Activated T-helper 1 cell treated with anti-CD3 and anti-CD28 coated beads, Interleukin-2, amount 50 U/mL, for 16 hours (primary cell): ENCODE data around the gene LZTS3.
"Not testable (repeated sequence)": the region's sequence is repeated elsewhere in the genome, so short reads cannot be mapped to it uniquely, and the experiment has no call there.

Experiments used
- DNase-seq, 2 donors: peaks; one replicate each; pipeline ENCODE4 v3.0.0-alpha.2; 2020; ENCODE audit warnings: low read depth in 1 of 2, low spot score in 1 of 2

The LZTS3 gene

GRCh38 chr20:3168079-3168828, 5.1 kb downstream of the LZTS3 start:
- no peak for DNase-seq

DNA sequence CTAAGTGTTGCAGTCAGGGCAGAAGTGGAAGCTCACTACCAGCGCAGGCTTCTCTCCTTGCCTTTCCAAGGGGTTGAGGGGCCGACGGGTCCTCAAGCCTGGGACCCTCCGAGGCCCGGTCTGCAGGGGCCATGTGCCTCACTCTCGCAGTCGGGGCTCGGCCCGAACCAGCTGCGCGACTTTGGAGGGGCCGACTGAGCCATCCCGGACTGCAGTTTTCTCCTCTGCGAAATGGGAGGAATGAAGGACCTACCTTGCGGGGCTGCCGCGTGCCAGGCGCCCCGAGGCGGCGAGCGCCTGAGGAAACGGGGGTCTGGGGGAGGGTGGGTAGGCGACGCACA, 5.6 kb downstream of the LZTS3 start:
- DNase-seq: no peak

GRCh38 chr20:3166913-3167342, 6.4 kb downstream of the LZTS3 start:
- no peak for DNase-seq

DNA sequence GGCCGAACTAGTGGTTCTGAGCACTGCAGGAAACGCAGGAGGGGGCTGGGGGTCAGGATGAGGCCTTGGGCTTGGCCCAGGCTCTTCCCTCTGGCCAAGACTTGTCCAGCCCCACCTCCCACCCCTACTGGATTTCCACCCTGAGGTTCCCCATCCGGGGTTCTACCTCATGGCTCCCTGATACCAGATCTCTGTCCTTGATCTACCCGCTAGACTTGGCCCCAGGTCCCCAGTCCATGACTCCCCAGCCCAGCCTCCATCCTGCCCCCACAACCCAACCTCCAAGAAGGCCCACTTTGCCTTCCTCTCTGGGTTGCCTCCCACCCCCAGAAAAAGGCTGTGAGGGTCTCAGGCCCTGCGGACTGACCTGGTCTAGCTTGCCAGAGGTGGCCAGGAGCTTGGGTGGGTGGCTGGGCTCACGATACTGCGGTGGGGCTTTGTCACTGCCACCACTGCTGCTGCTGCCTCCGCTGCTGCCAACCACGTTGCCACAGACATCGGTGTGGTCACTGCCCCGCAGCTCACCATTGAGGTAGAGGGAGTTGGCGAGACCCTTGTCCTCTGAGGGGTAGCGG, 6.9 kb downstream of the LZTS3 start:
- no peak for DNase-seq

DNA sequence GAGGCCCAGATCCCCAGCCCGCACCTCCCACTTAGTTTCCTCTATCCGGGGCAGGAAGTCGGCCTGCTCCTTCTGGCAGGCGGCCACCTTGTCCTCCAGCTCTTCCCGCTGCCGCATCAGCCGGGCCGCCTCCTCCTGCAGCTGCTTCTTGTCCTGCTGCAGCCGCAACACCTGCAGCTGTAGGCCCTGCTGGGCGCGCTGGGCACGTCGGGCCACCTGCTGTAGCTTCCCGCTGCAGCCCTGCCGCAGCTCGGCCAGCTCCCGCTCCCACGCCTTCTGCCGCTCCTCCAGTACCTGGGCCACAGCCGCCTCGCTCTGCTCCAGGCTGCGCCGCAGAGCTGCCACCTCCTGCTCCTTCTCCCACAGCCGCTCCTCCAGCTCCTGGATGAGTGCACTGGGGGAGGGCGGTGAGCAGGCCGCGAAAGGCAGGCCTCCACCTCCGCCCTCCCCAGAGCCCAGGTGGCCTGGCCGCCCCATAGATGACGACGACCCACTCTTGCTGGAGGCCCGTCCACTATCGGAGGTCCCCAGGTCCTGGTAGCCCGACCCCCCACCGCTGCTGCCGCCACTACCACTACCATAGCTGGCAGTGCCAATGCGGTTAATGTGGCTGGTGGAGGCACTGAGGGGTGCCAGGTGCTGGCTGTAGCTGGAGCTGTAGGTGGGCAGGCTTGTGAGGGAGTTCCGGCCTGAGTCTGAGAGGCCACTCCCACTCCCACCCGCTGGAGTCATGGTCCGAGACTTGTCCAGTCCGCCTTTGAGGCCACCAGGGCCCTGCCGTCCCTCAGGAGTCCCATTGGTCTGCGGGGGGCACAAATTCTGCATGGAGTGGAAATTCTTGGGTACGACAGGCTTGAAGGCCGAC, 7.6 kb downstream of the LZTS3 start:
- no peak for DNase-seq

DNA sequence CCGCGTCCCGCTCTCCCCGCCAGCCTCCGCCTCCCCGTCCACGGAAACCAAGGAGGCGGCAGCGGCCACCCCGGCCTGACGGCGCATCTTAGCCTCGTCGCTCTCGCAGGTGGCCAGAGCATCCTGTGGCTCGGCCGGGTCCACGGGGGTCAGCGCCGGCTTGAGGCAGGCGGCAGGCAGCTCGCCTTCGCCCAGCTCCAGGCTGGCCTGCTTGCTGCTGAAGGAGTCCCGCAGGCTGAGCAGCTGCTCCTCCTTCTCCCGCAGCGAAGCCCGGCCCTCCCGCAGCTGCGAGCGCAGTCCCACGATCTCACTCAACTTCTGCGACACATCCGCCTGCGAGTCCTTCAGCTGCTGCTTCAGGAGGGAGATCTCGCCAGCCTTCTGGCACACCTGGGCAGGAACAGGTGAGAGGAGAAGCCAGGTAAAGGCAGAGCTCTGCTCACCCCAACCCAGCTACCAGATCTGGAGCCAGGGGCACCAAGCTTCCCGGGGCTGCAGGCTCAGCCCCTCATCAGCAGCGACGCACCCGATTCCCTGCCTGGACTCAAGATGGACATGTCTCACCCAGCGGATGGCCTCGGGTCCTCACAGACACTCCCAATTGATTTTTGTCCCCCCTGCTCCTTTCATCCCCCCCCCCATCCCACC, 8.5 kb downstream of the LZTS3 start:
- DNase-seq: no peak

- DNase-seq: no peak
Observed at GRCh38 chr20:3164043-3164762, 9.1 kb downstream of the LZTS3 start.

DNA sequence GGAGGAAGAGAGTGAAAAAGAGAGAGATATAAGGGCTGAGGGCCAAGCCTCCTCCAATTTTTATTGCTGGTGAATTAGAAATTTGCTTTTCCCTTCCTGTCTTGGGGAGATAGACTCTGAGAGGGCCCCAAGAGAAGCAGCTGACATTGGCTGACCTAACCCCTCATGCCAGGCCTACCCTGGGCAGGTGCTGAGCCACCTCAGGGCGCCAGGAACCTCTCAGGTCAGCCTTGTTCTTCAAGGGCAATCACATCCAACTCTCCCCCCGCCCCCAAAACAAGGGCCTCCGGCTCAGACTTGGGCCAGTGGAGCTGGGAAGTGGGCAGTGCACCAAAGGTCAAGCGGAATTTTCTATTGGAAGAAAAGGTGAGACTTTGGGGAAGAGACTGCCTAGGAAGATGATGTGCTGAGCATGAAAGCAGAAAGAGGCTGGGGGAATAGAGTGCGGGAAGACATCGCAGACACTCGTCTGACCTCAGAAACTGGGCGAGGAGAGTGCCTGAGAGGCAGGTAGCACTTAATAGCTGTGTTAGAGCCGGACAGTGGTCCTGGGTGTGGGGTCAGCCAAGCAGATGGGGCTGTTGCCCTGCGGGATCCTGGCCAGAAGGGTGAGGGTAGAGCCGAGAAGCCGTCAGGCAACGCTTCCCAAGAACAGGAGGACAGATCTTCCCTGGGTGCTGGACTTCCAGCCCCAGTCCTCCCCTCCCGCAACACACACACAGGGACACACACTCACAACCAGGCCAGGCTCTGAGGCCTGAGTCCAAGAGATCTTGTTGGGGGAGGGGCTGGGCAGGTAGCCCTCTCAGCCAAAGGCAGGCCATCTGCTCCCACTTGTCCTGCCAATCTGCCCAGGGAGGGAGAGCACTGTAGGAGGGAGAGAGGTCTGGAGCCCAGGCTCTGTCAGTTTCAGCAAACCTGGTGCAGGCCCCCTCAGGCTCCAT, 10.0 kb downstream of the LZTS3 start:
- no peak for DNase-seq

GRCh38 chr20:3162080-3162611, 11.2 kb downstream of the LZTS3 start:
- no peak for DNase-seq

DNA sequence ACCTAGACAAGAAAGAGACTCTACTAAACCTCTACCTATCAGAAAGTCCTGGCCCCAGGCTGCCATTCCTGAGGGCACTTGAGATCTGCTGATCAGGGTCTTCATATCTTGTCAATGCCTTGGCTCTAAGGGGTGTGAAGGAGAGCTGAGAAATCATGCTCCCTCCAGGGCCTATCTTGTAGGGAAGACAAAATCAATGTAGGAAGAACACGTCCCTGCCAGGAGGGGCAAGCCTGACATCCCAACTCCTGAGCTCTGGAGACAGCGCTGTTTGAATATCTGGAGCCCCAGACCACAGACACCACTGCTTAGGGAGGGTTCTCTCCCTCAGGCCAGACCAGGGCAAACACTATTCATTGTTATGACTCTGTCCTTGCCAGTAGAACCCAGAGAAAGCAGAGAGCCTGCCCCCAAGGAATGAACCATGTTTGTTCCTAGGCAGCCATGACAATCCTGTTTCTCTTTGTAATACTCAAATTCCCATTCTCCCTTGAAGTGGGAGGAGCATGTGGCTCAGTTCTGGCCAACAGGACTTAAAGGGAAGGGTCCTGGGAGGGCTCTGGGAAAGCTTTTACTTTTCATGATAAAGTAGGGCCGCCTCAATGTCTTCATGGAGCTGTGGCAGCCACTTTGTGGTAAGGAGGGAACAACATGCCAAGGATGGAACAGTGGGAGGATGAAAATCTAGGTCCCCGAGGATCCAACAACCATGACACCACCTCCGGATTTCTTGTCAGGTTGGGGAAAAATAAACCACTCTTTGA, 11.9 kb downstream of the LZTS3 start:
- DNase-seq: no peak

DNA sequence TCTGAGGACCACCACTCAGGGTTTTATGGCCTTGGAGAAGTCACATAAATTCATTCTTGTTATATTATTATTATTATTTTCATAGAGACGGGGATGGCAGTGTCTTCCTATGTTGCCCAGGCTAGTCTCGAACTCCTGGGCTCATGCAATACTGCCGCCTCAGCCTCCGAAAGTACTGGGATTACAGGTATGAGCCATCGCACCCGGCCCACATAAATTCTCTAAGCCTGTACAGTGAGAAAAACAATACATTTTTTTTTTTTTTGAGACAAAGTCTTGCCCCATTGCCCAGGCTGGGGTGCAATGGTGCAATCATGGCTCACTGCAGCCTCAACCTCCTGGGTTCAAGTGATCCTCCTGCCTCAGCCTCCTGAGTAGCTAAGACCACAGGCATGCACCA, 12.9 kb downstream of the LZTS3 start:
- no peak for DNase-seq

DNA sequence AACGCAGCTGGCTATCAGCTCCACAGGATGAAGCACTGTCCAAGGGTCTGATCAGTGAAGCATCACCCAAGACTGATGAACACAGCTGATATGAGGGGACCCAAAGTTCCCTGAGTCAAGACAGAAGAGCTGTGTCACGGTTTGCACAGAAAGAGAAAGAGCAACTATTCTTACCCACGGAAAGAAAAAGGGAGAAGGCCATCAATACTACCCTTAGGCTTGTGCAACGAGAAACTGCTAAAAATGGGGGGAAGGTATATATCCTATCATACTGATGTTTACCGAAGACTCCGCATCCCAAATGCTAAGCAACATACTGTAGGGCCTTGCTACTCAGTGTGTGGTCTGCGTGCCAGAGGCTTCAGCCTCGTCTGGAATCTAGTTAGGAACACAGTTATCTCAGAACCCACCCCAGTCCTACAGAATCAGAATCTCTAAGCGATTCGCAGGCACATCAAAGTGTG, 14.3 kb downstream of the LZTS3 start:
- DNase-seq: no peak

- no peak for DNase-seq
Observed at GRCh38 chr20:3157817-3158216, 15.5 kb downstream of the LZTS3 start.

DNA sequence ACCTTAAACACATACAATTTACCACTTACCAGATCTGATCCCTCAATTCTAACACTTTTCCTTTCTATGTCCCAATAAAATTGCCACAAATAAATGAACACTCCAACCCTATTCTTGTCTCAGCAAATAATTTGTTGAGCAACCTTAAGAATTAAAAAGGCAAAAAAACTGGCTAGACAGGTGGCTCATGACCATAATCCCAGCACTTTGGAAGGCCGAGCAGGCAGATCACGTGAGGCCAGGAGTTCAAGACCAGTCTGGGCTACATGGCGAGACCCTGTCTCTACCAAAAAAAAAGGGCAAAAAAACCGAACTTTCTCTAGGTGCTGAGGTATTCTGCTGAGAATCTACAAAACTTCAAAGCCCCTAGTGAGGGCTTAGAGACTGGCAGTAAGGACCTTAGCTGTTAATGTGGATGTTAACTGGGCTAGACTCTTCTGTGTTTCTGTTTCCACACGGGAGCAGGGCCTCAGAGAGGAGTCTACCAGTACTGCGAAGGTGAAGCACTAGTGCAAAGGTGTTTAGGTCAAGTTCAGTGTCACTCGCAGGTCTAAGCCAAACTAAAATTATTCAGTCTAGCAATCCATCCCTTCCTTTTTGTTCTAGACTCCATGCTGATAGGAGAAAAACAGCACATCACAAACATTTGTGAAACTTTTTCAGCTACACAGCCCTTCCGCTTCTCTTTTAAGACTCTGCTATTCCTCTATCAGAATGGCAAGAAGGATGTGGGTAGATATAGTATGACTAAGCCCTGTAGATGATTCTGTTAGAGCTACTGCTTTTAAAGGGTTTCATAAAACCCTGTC, 16.3 kb downstream of the LZTS3 start:
- no peak for DNase-seq

DNA sequence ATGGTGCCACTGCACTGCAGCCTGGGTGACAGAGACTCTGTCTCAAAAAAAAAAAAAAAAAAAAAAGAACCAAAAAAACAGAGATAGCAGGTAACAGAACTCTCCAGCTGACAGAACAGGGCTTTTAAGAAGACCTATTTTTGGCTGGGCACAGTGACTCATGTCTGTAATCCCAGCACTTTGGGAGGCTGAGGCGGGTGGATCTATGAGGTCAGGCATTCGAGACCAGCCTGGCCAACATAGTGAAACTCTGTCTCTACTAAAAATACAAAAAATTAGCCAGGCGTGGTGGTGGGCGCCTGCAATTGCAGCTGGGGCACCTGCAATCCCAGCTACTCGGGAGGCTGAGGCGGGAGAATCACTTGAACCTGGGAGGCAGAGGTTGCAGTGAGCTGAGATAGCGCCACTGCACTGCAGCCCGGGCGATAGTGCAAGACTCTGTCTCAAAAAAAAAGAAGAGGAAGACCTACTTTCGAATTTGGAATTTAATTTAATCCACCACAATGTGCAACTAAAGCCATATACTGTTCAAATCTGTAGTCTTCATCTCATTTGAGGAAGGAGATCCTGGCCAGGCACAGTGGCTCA, 21.2 kb downstream of the LZTS3 start:
- DNase-seq: not testable (repeated sequence)

GRCh38 chr20:3150908-3151307, 22.4 kb downstream of the LZTS3 start:
- DNase-seq: no peak

- DNase-seq: no peak
Observed at GRCh38 chr20:3146732-3147341, 26.5 kb downstream of the LZTS3 start.
